PC-3 (cell line): ENCODE results near the gene HSPB2. TPM values are rescaled to one million over a fixed set of nuclear protein-coding genes. Genes with fewer than 3 reads are reported as not detected.

Source experiments
- ATAC-seq: fragments of 200-7000 bp; cut with Tn5 transposase; 2 replicates; pipeline ENCODE4 v1.9.1; 2020; ENCODE audit warnings: mild to moderate bottlenecking, moderate library complexity
- BruUV-seq: library from RNA; stranded (reverse); fragments of 400-500 nt; replicated peaks from 2 replicates; lab custom pipeline; 2021; lab: Mats Ljungman, UMichigan
- CTCF ChIA-PET: fragments of 300-600 bp; sonication (Branson Sonifier 250); formaldehyde crosslinking; loops from one replicate; lab custom pipeline; 2022; ENCODE audit warnings: antibody characterized with exemption; lab: Charles Lee
- POLR2A ChIA-PET: fragments of 300-600 bp; sonication (Branson Sonifier 250); formaldehyde crosslinking; loops from one replicate; lab custom pipeline; 2022; ENCODE audit warnings: antibody characterized with exemption; ENCODE audit not compliant: unreplicated experiment; lab: Charles Lee
- DNase-seq: peaks from one replicate; pipeline ENCODE4 v3.0.0-alpha.2; 2015
- H2AFZ ChIP-seq: fragments of 300-600 bp; sonication (generic); 2 replicates; pipeline ENCODE4 v1.6.0; 2016; ENCODE audit warnings: antibody characterized with exemption, low read length
- H3F3A ChIP-seq: fragments of 300-600 bp; sonication (generic); one replicate; pipeline ENCODE4 v1.6.0; 2017; ENCODE audit warnings: antibody characterized with exemption, low read length, control low read depth, mild to moderate bottlenecking; ENCODE audit not compliant: unreplicated experiment
- H3K27ac ChIP-seq: fragments of 300-600 bp; sonication (generic); 2 replicates; pipeline ENCODE4 v1.5.1; 2016; ENCODE audit warnings: mild to moderate bottlenecking, low read length
- H3K27me3 ChIP-seq: fragments of 300-600 bp; sonication (generic); 2 replicates; pipeline ENCODE4 v1.6.1; 2016; ENCODE audit warnings: low read length, mixed read lengths
- H3K36me3 ChIP-seq: fragments of 300-600 bp; sonication (generic); 2 replicates; pipeline ENCODE4 v1.6.1; 2016; ENCODE audit warnings: low read depth, mixed run types, low read length, mixed read lengths
- H3K4me1 ChIP-seq: fragments of 300-600 bp; sonication (generic); 2 replicates; pipeline ENCODE4 v1.5.1; 2016; ENCODE audit warnings: low read length; ENCODE audit not compliant: insufficient read depth
- H3K4me2 ChIP-seq: fragments of 300-600 bp; sonication (generic); 2 replicates; pipeline ENCODE4 v1.6.0; 2016; ENCODE audit warnings: low read length
- H3K4me3 ChIP-seq: fragments of 300-600 bp; sonication (generic); 2 replicates; pipeline ENCODE4 v1.5.1; 2016; ENCODE audit warnings: mild to moderate bottlenecking, low read length, mixed read lengths
- H3K79me2 ChIP-seq: fragments of 300-600 bp; sonication (generic); 2 replicates; pipeline ENCODE4 v1.6.1; 2017; ENCODE audit warnings: low read length, mixed read lengths
- H3K9ac ChIP-seq: fragments of 300-600 bp; sonication (generic); 2 replicates; pipeline ENCODE4 v1.6.0; 2016; ENCODE audit warnings: mild to moderate bottlenecking, low read length
- H3K9me2 ChIP-seq: fragments of 300-600 bp; sonication (generic); replicated peaks from 2 replicates; pipeline ENCODE4 v1.6.1; 2016; ENCODE audit warnings: mixed run types, low read length, mixed read lengths
- H3K9me3 ChIP-seq: fragments of 300-600 bp; sonication (generic); 2 replicates; pipeline ENCODE4 v1.6.1; 2016; ENCODE audit warnings: low read length, mixed read lengths
- H4K20me1 ChIP-seq: fragments of 300-600 bp; sonication (generic); 2 replicates; pipeline ENCODE4 v1.6.1; 2016; ENCODE audit warnings: low read length, mixed read lengths
- CTCF ChIP-seq: fragments of 300-600 bp; sonication (generic); conservative IDR thresholded peaks from 2 replicates; pipeline ENCODE4 v1.5.1; 2017; ENCODE audit warnings: antibody characterized with exemption, low read depth, mild to moderate bottlenecking, low read length
- EZH2 ChIP-seq: fragments of 300-600 bp; sonication (generic); IDR thresholded peaks from one replicate; pipeline ENCODE4 v1.6.1; 2017; ENCODE audit warnings: antibody characterized with exemption, mild to moderate bottlenecking, low read length; ENCODE audit not compliant: unreplicated experiment
- EZH2phosphoT487 ChIP-seq: fragments of 300-600 bp; sonication (generic); IDR thresholded peaks from 2 replicates; pipeline ENCODE4 v1.6.1; 2018; ENCODE audit warnings: mild to moderate bottlenecking, antibody characterized with exemption, low read length, borderline replicate concordance
- intact Hi-C: fragments of 100-400 bp; cut with micrococcal nuclease; formaldehyde crosslinking; loops from 2 replicates; pipeline ENCODE4 v1.9.0; 2023
- total RNA-seq: library from RNA; depleted of rRNA; stranded (reverse); fragments of >200 nt; gene quantifications from 2 replicates; pipeline ENCODE4 v1.2.3, GENCODE V29; 2014

HSPB2 gene
- total RNA-seq, 1 experiment from 2014 or later = not detected

GRCh38 chr11:111886032-111886431, 26.5 kb upstream of the HSPB2 start:
- Histone ChIP-seq H3K36me3 (no peaks in the 10 kb centered on the region), H4K20me1 (no peaks in the 10 kb centered on the region), H3F3A (no peaks in the 10 kb centered on the region), H3K4me1 (no peaks in the 10 kb centered on the region), H3K9me3 (no peaks in the 10 kb centered on the region), H3K27ac (no peak overlapping the region), H3K9ac (no peak overlapping the region), H3K9me2 (no peaks in the 10 kb centered on the region), H3K79me2 (no peaks in the 10 kb centered on the region), H3K4me3 (no peak overlapping the region), H3K27me3 (no peaks in the 10 kb centered on the region), H3K4me2 (no peak overlapping the region), H2AFZ (no peak overlapping the region)
- DNase-seq (no peak), ATAC-seq (no peak)
- intact Hi-C loops = no loop called here
- BruUV-seq = no TSS peak
- ChIA-PET POLR2A (no interaction called here), CTCF (no interaction called here)
- no peak for TF ChIP-seq EZH2phosphoT487
- TF ChIP-seq EZH2 = no peak
- TF ChIP-seq CTCF = no peak

- DNase-seq = no peak
- Histone ChIP-seq H3K4me2 (no peak overlapping the region), H3K9ac (no peak overlapping the region), H3K9me2 (no peaks in the 10 kb centered on the region), H3K36me3 (no peaks in the 10 kb centered on the region), H4K20me1 (no peaks in the 10 kb centered on the region), H3K4me1 (no peaks in the 10 kb centered on the region), H3K9me3 (no peaks in the 10 kb centered on the region), H3K4me3 (no peak overlapping the region), H2AFZ (no peak overlapping the region), H3F3A (no peaks in the 10 kb centered on the region), H3K27me3 (no peaks in the 10 kb centered on the region), H3K79me2 (no peaks in the 10 kb centered on the region), H3K27ac (no peak overlapping the region)
- intact Hi-C loops = no loop called here
- no peak for ATAC-seq
- no peak for TF ChIP-seq CTCF
- TF ChIP-seq EZH2 = no peak
- no peak for TF ChIP-seq EZH2phosphoT487
- no TSS peak for BruUV-seq
- CTCF ChIA-PET = no interaction called here
- POLR2A ChIA-PET = no interaction called here
Measured at GRCh38 chr11:111886844-111887243, 25.7 kb upstream of the HSPB2 start.

GRCh38 chr11:111905411-111905810, 7.1 kb upstream of the HSPB2 start:
- no TSS peak for BruUV-seq

More at GRCh38 chr11:111905411-111905810, 7.1 kb upstream of the HSPB2 start:
- Histone ChIP-seq H3K27me3 (0 out of 2 replicates have a peak, but pooled peaks cover 5% of the 10 kb centered on the region), H4K20me1 (no peaks in the 10 kb centered on the region), H3K9me2 (no peaks in the 10 kb centered on the region), H3K79me2 (no peaks in the 10 kb centered on the region), H3K4me2 (no peak overlapping the region), H3K27ac (no peak overlapping the region), H2AFZ (no peak overlapping the region), H3K36me3 (no peaks in the 10 kb centered on the region), H3K9me3 (no peaks in the 10 kb centered on the region), H3K9ac (no peak overlapping the region), H3K4me1 (no peaks in the 10 kb centered on the region), H3K4me3 (no peak overlapping the region), H3F3A (no peaks in the 10 kb centered on the region)
- TF ChIP-seq CTCF (no peak), EZH2 (no peak), EZH2phosphoT487 (no peak)
- POLR2A ChIA-PET = no interaction called here
- no peak for DNase-seq
- no peak for ATAC-seq
- CTCF ChIA-PET = no interaction called here
- intact Hi-C loops = no loop called here
